SK-N-SH (cell line): Measurements from ENCODE around the gene CSF3. TPM values are rescaled to one million over a fixed set of nuclear protein-coding genes. Genes with fewer than 3 reads are reported as not detected.

Experiments
- CTCF ChIA-PET: fragments of 300-600, 350-600 bp; formaldehyde crosslinking; extraction: SDS; loops from one replicate; lab custom pipeline; 2021; lab: Yijun Ruan, JAX
- POLR2A ChIA-PET: fragments of 350-600 bp; sonication (Branson Sonifier 250); formaldehyde crosslinking; extraction: SDS; loops from one replicate; lab custom pipeline; 2020; ENCODE audit warnings: antibody characterized with exemption, inconsistent platforms; lab: Yijun Ruan, JAX
- DNase-seq: peaks from one replicate; pipeline ENCODE4 v3.0.0; 2012
- H2AFZ ChIP-seq: fragments of 200-600 bp; sonication (generic); 2 replicates; pipeline ENCODE4 v1.8.1; 2016; ENCODE audit warnings: antibody characterized with exemption, mild to moderate bottlenecking, low read depth
- H3F3A ChIP-seq: fragments of 200-600 bp; sonication (generic); replicated peaks from 2 replicates; pipeline ENCODE3; 2016; ENCODE audit warnings: antibody characterized with exemption, mild to moderate bottlenecking; ENCODE audit not compliant: insufficient read depth
- H3K27ac ChIP-seq, 2 experiments: fragments of 200-500 bp in 1 of 2; fragments of 200-600 bp in 1 of 2; sonication (Bioruptor generic) in 1 of 2; sonication (generic), shearing (Covaris generic) in 1 of 2; 2 replicates each; pipeline versions ENCODE4 v1.5.1 to v1.6.1; 2014 to 2016; ENCODE audit warnings: low read depth in 2 of 2, inconsistent platforms in 1 of 2, low read length in 1 of 2, mild to moderate bottlenecking in 1 of 2, mixed read lengths in 1 of 2
- H3K27me3 ChIP-seq: fragments of 200-600 bp; sonication (generic), shearing (Covaris generic); 2 replicates; pipeline ENCODE4 v1.6.1; 2016; ENCODE audit warnings: mixed run types; ENCODE audit not compliant: insufficient read depth
- H3K36me3 ChIP-seq, 2 experiments: fragments of 200-500 bp in 1 of 2; fragments of 200-600 bp in 1 of 2; sonication (Bioruptor generic) in 1 of 2; sonication (generic) in 1 of 2; replicated peaks in 1 of 2; 2 replicates each; pipeline versions ENCODE3 to v1.5.1; 2014 to 2016; ENCODE audit warnings: low read length in 1 of 2, mild to moderate bottlenecking in 1 of 2; ENCODE audit not compliant: insufficient read depth in 2 of 2, control insufficient read depth in 1 of 2
- H3K4me1 ChIP-seq, 2 experiments: fragments of 200-500 bp in 1 of 2; fragments of 200-600 bp in 1 of 2; sonication (Bioruptor generic) in 1 of 2; sonication (generic), shearing (Covaris generic) in 1 of 2; 2 replicates each; pipeline versions ENCODE4 v1.5.1 to v1.6.1; 2014 to 2016; ENCODE audit warnings: low read depth in 1 of 2, low read length in 1 of 2, mixed run types in 1 of 2; ENCODE audit not compliant: insufficient read depth in 2 of 2, control insufficient read depth in 1 of 2
- H3K4me2 ChIP-seq: fragments of 200-600 bp; sonication (generic), shearing (Covaris generic); 2 replicates; pipeline ENCODE4 v1.6.1; 2017; ENCODE audit warnings: mixed run types
- H3K4me3 ChIP-seq, 2 experiments: fragments of 200-500 bp in 1 of 2; fragments of 200-600 bp in 1 of 2; sonication (Bioruptor generic) in 1 of 2; sonication (generic), shearing (Covaris generic) in 1 of 2; 2 replicates each; pipeline versions ENCODE4 v1.5.1 to v1.8.1; 2014 to 2016; ENCODE audit warnings: low read depth in 2 of 2, inconsistent platforms in 1 of 2, low read length in 1 of 2, mild to moderate bottlenecking in 1 of 2, mixed read lengths in 1 of 2, moderate library complexity in 1 of 2
- H3K79me2 ChIP-seq: fragments of 200-600 bp; sonication (generic); 2 replicates; pipeline ENCODE4 v1.8.1; 2017; ENCODE audit warnings: mild to moderate bottlenecking; ENCODE audit not compliant: insufficient read depth
- H3K9ac ChIP-seq: fragments of 200-600 bp; sonication (generic); 2 replicates; pipeline ENCODE4 v1.6.1; 2017; ENCODE audit warnings: mixed run types
- H3K9me2 ChIP-seq: fragments of 200-600 bp; sonication (generic); 2 replicates; pipeline ENCODE4 v1.6.1; 2017; ENCODE audit warnings: mixed run types
- H3K9me3 ChIP-seq: fragments of 200-600 bp; sonication (generic); 2 replicates; pipeline ENCODE4 v1.6.1; 2017; ENCODE audit warnings: mixed run types, mild to moderate bottlenecking, moderate library complexity
- H4K20me1 ChIP-seq: fragments of 200-600 bp; sonication (generic); 2 replicates; pipeline ENCODE4 v1.6.1; 2017; ENCODE audit warnings: mild to moderate bottlenecking, mixed run types; ENCODE audit not compliant: insufficient read depth
- CHD2 ChIP-seq: fragments of 150-350 bp; IDR thresholded peaks from 2 replicates; pipeline ENCODE4 v1.6.1; 2018; ENCODE audit warnings: low read length; ENCODE audit not compliant: partially characterized antibody
- CTCF ChIP-seq: fragments of 200-600 bp; sonication (generic); IDR thresholded peaks from 2 replicates; pipeline ENCODE4 v1.6.1; 2017; ENCODE audit warnings: antibody characterized with exemption, mild to moderate bottlenecking, moderate library complexity
- ELF1 ChIP-seq: IDR thresholded peaks from 2 replicates; pipeline ENCODE4 v1.4.0; 2012
- EP300 ChIP-seq, 2 experiments: IDR thresholded peaks; 2 replicates each; pipeline versions ENCODE4 v1.4.0 to v1.6.1; 2012; ENCODE audit warnings: borderline replicate concordance in 1 of 2, low read depth in 1 of 2, low read length in 1 of 2
- EZH2phosphoT487 ChIP-seq: fragments of 200-600 bp; sonication (generic); IDR thresholded peaks from 2 replicates; pipeline ENCODE4 v1.6.1; 2017; ENCODE audit warnings: low read depth, mixed run types, mild to moderate bottlenecking, antibody characterized with exemption, moderate library complexity, borderline replicate concordance
- FOXJ3 ChIP-seq: sonication (generic); formaldehyde crosslinking; IDR thresholded peaks from 2 replicates; pipeline ENCODE4 v1.5.1; 2020; ENCODE audit warnings: mild to moderate bottlenecking, missing genetic modification reagents
- FOXM1 ChIP-seq: IDR thresholded peaks from 2 replicates; pipeline ENCODE4 v1.4.0; 2012; ENCODE audit warnings: low read depth, mild to moderate bottlenecking
- GATA2 ChIP-seq: sonication (generic); formaldehyde crosslinking; IDR thresholded peaks from 2 replicates; pipeline ENCODE4 v1.5.0; 2020; ENCODE audit warnings: mild to moderate bottlenecking, missing genetic modification reagents
- IRF3 ChIP-seq: fragments of 150-350 bp; IDR thresholded peaks from 2 replicates; pipeline ENCODE4 v1.6.1; 2016; ENCODE audit warnings: mild to moderate bottlenecking, low read depth, low read length
- JUND ChIP-seq: IDR thresholded peaks from 2 replicates; pipeline ENCODE4 v1.4.0; 2012
- MAX ChIP-seq: IDR thresholded peaks from 2 replicates; pipeline ENCODE4 v1.4.0; 2012; ENCODE audit warnings: low read depth
- MEF2A ChIP-seq: IDR thresholded peaks from 2 replicates; pipeline ENCODE4 v1.4.0; 2012; ENCODE audit warnings: low read depth, borderline replicate concordance
- NRF1 ChIP-seq: IDR thresholded peaks from 2 replicates; pipeline ENCODE4 v1.6.1; 2012; ENCODE audit warnings: low read depth, mild to moderate bottlenecking, low read length
- PBX3 ChIP-seq: IDR thresholded peaks from 2 replicates; pipeline ENCODE4; 2012
- POLR2AphosphoS5 ChIP-seq: IDR thresholded peaks from 2 replicates; pipeline ENCODE4 v1.6.1; 2012; ENCODE audit warnings: low read depth, low read length
- RCOR1 ChIP-seq: fragments of 150-350 bp; IDR thresholded peaks from 2 replicates; pipeline ENCODE4 v1.6.1; 2017; ENCODE audit warnings: antibody characterized with exemption, low read length
- RFX5 ChIP-seq: IDR thresholded peaks from 2 replicates; pipeline ENCODE4 v1.6.1; 2012; ENCODE audit warnings: mild to moderate bottlenecking, improper control_type of control experiment, low read length
- SIN3A ChIP-seq: IDR thresholded peaks from 2 replicates; pipeline ENCODE4 v1.6.1; 2012; ENCODE audit warnings: low read depth, mild to moderate bottlenecking, low read length, moderate library complexity, borderline replicate concordance
- SMC3 ChIP-seq: IDR thresholded peaks from 2 replicates; pipeline ENCODE4 v1.6.1; 2012; ENCODE audit warnings: low read depth, low read length, improper control_type of control experiment
- TAF1 ChIP-seq: IDR thresholded peaks from 2 replicates; pipeline ENCODE4 v1.6.1; 2012; ENCODE audit warnings: low read depth, mild to moderate bottlenecking, low read length, moderate library complexity, borderline replicate concordance
- whole genome bisulfite sequencing: methylation state at CpG from one replicate; pipeline ENCODE4 v1.1.6; 2017; ENCODE audit warnings: low lambda C conversion rate; 5-methylcytosine and 5-hydroxymethylcytosine counted together
- polyA plus RNA-seq, 3 experiments: library from polyadenylated mRNA; depleted of rRNA; stranded (reverse); fragments of >200 nt; gene quantifications; 2 replicates each; pipeline ENCODE4 v1.2.3, GENCODE V29; 2012

The CSF3 gene
- polyA plus RNA-seq, 1 of the 3 experiments (the other 2 are of a cell fraction), result not detected

- no peaks in the 10 kb centered on the region for H4K20me1 ChIP-seq
- CTCF ChIA-PET, result interaction anchor here (0.6 to 1.7 kb wide), 3 partner anchors 9 to 1553 kb away, joined by 3 to 6 read pairs (median 4); no protein-coding TSS in a partner anchor
Measured at GRCh38 chr17:40004712-40005111, 10.5 kb upstream of the CSF3 start.

More at GRCh38 chr17:40004712-40005111, 10.5 kb upstream of the CSF3 start:
- DNase-seq, result no peak
- 85% methylated on average over 7 of the region's 7 CpGs for WGBS
- no peak overlapping the region for H3K27ac ChIP-seq
- no peak overlapping the region for H2AFZ ChIP-seq
- no peaks in the 10 kb centered on the region for H3K79me2 ChIP-seq
- no peaks in the 10 kb centered on the region for H3K27me3 ChIP-seq
- H3K9ac ChIP-seq, result no peak overlapping the region
- H3K36me3 ChIP-seq, result no peaks in the 10 kb centered on the region
- H3F3A ChIP-seq, result peaks cover 3% of the 10 kb centered on the region
- TF ChIP-seq EP300 (IDR thresholded peaks at IDR 0.05; ENCODE audit: borderline replicate concordance in 1 of 2, low read depth in 1 of 2, low read length in 1 of 2) (no peak), GATA2 (CRISPR knock-in tag) (no peak), CTCF (no peak), CHD2 (no peak), MAX (no peak), RFX5 (no peak), TAF1 (no peak), MEF2A (no peak), IRF3 (no peak), JUND (no peak), ELF1 (no peak), SMC3 (no peak), NRF1 (no peak), SIN3A (no peak), PBX3 (no peak), FOXJ3 (CRISPR knock-in tag) (no peak), POLR2AphosphoS5 (no peak), FOXM1 (no peak), EZH2phosphoT487 (no peak), RCOR1 (no peak)
- no peaks in the 10 kb centered on the region for H3K9me2 ChIP-seq
- POLR2A ChIA-PET, result no interaction called here
- no peak overlapping the region for H3K4me3 ChIP-seq
- no peak overlapping the region for H3K4me2 ChIP-seq
- H3K9me3 ChIP-seq, result no peaks in the 10 kb centered on the region
- H3K4me1 ChIP-seq, result no peaks in the 10 kb centered on the region
